Fibroblast of the aortic adventitia (primary cell): ENCODE measurements around the gene AKT3. TPM values are rescaled to one million over a fixed set of nuclear protein-coding genes. Genes with fewer than 3 reads are reported as not detected.
"Not testable (repeated sequence)": the region's sequence is repeated elsewhere in the genome, so short reads cannot be mapped to it uniquely, and the experiment has no call there.

ENCODE experiments used
- DNase-seq: peaks from one replicate; pipeline ENCODE4 v3.0.0-alpha.2; 2010; ENCODE audit warnings: low read depth
- H3K4me3 ChIP-seq: 2 replicates; pipeline ENCODE4 v1.5.1; 2011; ENCODE audit warnings: low read depth, mild to moderate bottlenecking, control low read depth, low read length, moderate library complexity
- total RNA-seq: library from RNA; depleted of rRNA; stranded (reverse); fragments of >200 nt; gene quantifications from 2 replicates; pipeline ENCODE4 v1.2.3, GENCODE V29; 2012; ENCODE audit warnings: low replicate concordance
- TF ChIP-seq, protein P1 (sequence below): IDR thresholded peaks from 2 replicates; pipeline ENCODE4 v1.5.1; 2011; ENCODE audit warnings: mild to moderate bottlenecking, low read length, control low read depth, inconsistent platforms; ENCODE audit not compliant: insufficient read depth

Gene AKT3
- total RNA-seq, 1 donor, result 36.6 TPM

DNA sequence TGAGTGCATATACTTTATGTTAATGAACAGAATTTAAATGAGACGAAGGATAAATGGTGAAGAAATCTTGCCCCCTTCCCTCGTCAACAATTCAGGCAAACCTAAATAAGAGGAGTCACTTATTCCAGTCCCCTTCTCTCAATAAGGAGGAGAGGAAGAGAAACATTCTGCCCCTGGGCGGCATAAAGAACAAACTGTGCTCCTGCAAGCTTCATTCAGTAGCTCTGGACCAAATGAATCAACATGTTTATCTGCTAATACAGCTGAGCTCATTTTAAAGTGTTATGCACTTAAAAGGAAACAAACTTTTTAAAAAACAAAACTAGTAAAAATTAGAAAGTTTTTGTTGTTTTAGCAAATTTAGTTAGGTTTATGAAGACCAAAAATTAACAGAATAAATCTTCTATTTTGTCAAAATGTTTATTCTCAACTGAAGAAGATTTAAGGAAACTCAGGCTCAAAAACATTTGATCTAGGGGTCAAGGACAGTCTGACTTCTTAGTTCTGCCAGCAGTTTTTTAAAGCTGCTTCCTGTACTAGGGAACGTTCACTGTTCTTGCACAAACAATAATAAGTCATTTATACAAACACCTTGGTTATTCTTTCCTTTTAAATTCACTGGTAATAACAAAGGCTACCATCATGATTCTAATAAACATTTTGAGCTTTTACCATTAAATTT is 58.3 kb downstream of the AKT3 start:
- TF ChIP-seq, protein P1, sequence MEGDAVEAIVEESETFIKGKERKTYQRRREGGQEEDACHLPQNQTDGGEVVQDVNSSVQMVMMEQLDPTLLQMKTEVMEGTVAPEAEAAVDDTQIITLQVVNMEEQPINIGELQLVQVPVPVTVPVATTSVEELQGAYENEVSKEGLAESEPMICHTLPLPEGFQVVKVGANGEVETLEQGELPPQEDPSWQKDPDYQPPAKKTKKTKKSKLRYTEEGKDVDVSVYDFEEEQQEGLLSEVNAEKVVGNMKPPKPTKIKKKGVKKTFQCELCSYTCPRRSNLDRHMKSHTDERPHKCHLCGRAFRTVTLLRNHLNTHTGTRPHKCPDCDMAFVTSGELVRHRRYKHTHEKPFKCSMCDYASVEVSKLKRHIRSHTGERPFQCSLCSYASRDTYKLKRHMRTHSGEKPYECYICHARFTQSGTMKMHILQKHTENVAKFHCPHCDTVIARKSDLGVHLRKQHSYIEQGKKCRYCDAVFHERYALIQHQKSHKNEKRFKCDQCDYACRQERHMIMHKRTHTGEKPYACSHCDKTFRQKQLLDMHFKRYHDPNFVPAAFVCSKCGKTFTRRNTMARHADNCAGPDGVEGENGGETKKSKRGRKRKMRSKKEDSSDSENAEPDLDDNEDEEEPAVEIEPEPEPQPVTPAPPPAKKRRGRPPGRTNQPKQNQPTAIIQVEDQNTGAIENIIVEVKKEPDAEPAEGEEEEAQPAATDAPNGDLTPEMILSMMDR, result no peak
- H3K4me3 ChIP-seq, result no peak overlapping the region
- no peak for DNase-seq

GRCh38 chr1:243790404-243790803 is 59.6 kb downstream of the AKT3 start:
- H3K4me3 ChIP-seq, result no peak overlapping the region
- DNase-seq, result no peak
- TF ChIP-seq, protein P1, result no peak

GRCh38 chr1:243786531-243786930 is 63.5 kb downstream of the AKT3 start:
- TF ChIP-seq, protein P1, result no peak
- H3K4me3 ChIP-seq, result no peak overlapping the region
- DNase-seq, result no peak

DNA sequence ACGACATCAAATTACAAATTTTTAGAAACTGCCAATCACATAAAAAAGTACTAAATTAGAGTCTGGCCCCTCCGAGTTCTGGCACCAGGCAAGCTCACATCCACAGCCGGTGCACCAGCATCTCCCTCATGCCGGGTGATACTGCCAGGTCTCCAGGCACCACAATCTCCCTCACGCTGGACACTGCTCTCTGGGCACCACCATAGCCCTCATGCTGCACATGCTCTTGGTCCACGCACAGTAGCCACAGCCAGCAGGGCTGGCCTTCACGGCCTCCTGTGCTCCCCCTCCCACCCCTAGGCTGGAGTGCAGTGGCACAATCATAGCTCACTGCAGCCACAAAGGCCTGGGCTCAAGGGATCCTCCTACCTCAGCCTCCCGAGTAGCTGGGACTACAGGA is 65.5 kb downstream of the AKT3 start:
- H3K4me3 ChIP-seq, result no peak overlapping the region
- TF ChIP-seq, protein P1, result no peak
- DNase-seq, result no peak

GRCh38 chr1:243783714-243784113 is 66.3 kb downstream of the AKT3 start:
- TF ChIP-seq, protein P1, result no peak
- no peak for DNase-seq
- no peak overlapping the region for H3K4me3 ChIP-seq

DNA sequence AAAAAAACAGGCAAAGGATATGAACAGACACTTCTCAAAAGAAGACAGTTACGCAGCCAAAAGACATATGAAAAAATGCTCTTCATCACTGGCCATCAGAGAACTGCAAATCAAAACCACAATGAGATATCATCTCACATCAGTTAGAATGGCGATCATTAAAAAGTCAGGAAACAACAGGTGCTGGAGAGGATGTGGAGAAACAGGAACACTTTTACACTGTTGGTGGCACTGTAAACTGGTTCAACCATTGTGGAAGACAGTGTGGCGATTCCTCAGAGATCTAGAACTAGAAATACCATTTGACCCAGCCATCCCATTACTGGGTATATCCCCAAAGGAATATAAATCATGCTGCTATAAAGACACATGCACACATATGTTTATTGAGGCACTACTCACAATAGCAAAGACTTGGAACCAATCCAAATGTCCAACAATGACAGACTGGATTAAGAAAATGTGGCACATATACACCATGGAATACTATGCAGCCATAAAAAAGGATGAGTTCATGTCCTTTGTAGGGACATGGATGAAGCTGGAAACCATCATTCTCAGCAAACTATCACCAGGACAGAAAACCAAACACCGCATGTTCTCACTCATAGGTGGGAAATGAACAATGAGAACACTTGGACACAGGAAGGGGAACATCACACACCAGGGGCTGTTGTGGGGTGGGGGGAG is 77.5 kb downstream of the AKT3 start:
- not testable (repeated sequence) for H3K4me3 ChIP-seq, DNase-seq

GRCh38 chr1:243770860-243771259 is 79.2 kb downstream of the AKT3 start:
- TF ChIP-seq, protein P1, result no peak
- DNase-seq, result no peak
- no peak overlapping the region for H3K4me3 ChIP-seq
